Hematopoietic multipotent progenitor cell treated with erythropoietin and hydrocortisone succinate and interleukin-3 and kit ligand, for 4 days (in vitro differentiated cells): Measurements from ENCODE around the gene ZBTB39.
A peak's percentile ranks its signal among the peaks of the same experiment; 100 is the strongest.
"Not testable (repeated sequence)": the region's sequence is repeated elsewhere in the genome, so short reads cannot be mapped to it uniquely, and the experiment has no call there.

Source experiments
- DNase-seq: peaks from one replicate; pipeline ENCODE4 v3.0.0-alpha.2; 2015

Gene ZBTB39

DNA sequence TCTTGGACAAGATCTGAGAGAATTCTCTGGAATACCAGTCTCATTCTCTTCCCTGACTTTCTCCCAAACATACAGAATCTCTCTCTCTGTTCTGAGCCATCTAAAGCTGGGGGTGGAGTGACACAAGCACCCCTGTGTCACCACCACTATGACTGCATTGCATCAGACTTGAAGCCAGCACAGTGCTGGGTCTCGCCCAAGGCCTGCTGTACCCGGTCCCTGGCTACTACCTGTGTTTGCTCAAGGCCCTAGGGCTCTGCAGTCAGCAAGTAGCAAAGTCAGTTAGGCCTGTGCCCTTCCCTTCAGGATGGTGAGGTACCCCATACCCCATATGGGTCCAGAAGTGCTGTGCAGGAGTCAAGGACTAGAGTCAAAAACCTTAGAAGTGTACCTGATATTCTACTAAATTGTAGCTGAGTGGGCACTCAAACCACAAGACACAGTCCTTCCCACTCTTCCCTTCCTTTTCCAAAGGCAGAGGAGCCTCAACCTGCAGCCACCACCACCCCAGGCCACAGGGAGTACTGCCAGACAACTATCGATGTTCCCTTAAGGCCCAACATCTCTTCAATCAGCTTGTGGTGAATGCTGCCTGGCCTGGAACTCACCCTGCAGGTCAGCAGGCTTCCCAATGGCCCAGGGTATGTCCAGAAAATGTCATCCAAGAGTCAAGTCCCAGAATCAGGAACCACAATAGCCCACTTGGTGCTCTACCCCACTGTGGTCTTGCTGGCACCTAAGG, 27.8 kb downstream of the ZBTB39 start:
- DNase-seq = no peak

DNA sequence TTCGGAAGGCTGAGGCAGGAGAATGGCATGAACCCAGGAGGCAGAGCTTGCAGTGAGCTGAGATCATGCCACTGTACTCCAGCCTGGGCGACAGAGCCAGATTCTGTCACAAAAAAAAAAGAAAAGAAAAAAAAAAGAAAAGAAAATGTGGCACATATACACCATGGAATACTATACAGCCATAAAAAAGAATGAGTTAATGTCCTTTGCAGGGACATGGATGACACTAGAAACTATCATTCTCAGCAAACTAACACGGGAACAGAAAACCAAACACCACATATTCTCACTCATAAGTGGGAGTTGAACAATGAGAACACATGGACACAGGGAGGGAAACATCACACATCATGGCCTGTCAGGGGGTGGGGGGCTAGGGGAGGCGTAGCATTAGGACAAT, 29.0 kb downstream of the ZBTB39 start:
- not testable (repeated sequence) for DNase-seq

DNA sequence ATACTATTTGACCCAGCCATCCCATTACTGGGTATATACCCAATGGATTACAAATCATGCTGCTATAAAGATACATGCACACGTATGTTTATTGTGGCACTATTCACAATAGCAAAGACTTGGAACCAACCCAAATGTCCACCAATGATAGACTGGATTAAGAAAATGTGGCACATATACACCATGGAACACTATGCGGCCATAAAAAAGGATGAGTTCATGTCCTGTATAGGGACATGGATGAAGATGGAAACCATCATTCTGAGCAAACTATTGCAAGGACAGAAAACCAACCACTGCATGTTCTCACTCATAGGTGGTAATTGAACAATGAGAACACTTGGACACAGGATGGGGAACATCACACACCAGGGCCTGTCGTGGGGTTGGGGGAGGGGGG, 32.1 kb downstream of the ZBTB39 start:
- DNase-seq = not testable (repeated sequence)

DNA sequence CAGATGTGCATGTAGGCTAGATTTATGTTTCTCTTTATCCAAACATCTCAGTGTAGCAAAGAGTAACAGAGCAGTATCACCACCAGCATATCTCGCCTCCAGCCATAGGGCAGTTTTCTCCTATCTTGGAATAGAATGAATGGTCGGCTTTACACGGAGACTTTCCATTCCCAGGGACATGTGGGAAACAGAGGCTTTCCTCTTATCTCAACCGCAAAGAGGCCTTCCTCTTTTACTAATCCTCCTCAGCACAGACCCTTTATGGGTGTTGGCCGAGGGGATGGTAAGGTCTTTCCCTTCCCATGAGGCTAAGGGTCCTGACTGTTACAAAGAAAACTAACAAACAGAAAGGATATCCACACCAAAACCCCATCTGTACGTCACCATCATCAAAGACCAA, 37.4 kb downstream of the ZBTB39 start:
- peak; percentile 36 for DNase-seq

- not testable (repeated sequence) for DNase-seq
These were observed 40.2 kb downstream of the ZBTB39 start for GRCh38 chr12:56965997-56966642.

- DNase-seq = not testable (repeated sequence)
These were observed 41.2 kb downstream of the ZBTB39 start for GRCh38 chr12:56965124-56965523.

DNA sequence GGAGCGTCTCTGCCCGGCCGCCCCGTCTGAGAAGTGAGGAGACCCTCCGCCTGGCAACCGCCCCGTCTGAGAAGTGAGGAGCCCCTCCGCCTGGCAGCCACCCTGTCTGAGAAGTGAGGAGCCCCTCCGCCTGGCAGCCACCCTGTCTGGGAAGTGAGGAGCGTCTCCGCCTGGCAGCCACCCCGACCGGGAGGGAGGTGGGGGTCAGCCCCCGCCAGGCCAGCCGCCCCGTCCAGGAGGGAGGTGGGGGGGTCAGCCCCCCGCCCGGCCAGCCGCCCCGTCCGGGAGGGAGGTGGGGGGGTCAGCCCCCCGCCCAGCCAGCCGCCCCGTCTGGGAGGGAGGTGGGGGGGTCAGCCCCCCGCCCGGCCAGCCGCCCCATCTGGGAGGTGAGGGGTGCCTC, 42.8 kb downstream of the ZBTB39 start:
- DNase-seq = not testable (repeated sequence)

DNA sequence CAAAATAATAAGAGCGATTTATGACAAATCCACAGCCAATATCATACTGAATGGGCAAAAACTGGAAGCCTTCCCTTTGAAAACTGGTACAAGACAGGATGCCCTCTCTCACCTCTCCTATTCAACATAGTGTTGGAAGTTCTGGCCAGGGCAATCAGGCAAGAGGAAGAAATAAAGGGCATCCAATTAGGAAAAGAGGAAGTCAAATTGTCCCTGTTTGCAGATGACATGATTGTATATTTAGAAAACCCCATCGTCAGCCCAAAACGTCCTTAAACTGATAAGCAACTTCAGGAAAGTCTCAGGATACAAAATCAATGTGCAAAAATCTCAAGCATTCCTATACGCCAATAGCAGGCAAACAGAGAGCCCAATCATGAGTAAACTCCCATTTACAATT, 44.1 kb downstream of the ZBTB39 start:
- DNase-seq = not testable (repeated sequence)

GRCh38 chr12:56958422-56958821, 47.9 kb downstream of the ZBTB39 start:
- DNase-seq = no peak

- no peak for DNase-seq
These were observed 48.9 kb downstream of the ZBTB39 start, which contains the start of gene RDH16 for GRCh38 chr12:56957229-56958052. Gene RDH16, minus strand, starts transcription at chr12:56957608. Its CDS starts 146 bp downstream, at chr12:56957462.

GRCh38 chr12:56955631-56956256, 50.6 kb downstream of the ZBTB39 start:
- DNase-seq = no peak

- no peak for DNase-seq
These were observed 51.4 kb downstream of the ZBTB39 start for GRCh38 chr12:56954958-56955355.

DNA sequence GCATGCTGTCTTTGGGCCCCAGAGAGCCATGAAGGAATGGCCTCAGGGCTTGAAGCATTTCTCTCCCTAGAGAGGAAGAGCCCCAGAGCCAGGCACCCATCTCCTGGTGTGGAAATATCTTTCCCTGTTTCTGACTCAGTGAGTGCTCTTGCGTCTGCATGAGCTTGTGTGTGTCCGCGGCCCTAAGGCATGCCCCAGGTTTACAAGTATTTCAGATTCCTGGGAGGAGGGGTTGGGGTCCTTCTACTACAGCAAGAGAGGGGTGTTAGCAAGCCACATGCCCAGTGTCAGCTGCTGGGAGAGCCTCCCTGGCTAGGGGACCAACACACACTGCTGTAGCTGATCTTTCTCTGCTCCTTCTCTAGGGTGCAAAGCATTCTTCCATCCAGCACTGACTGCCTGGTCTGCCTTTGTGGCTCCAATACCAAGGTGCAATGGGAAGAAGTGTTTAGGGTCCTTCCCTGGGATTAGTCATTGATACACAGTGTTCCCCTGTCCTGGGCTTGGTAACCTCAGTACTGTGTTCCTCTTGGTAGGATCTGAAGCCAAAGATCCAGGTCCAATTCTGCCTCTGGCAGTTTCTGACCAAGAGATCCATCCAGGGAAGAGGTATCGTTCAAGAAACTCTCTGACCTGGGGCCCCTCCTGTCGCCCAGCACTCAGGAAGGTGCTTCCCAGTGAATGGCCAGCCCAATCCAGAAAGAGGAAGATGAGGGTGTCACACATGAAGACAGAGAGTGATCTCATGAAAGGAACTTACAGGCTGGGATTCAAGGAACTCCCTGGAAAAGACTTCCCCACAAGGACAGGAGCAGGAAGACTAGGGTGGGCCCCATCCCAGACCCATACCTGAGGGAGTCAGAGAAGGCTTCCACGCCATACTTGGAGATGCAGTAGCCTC, 52.0 kb downstream of the ZBTB39 start:
- DNase-seq = no peak

DNA sequence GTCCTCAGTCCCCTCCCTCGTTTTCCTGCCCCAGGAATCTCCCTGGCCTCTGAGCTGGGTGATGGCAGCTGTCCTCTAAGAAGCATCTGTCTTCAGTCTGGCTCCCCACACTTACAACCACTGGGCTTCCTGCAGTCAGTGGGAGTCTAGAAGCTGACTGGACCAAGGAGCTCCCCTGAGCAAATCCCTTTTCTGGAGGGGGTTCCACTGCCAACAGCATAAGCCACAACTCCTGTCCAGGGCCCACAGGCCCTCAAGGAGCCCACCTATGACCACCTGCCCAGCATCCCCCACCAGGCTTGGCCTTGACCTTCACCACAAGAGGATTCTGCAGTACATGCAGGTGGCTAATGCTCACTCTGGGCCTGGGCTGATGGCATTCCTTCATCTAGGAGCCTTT, 53.0 kb downstream of the ZBTB39 start:
- no peak for DNase-seq

GRCh38 chr12:56951582-56952339, 54.6 kb downstream of the ZBTB39 start:
- no peak for DNase-seq

DNA sequence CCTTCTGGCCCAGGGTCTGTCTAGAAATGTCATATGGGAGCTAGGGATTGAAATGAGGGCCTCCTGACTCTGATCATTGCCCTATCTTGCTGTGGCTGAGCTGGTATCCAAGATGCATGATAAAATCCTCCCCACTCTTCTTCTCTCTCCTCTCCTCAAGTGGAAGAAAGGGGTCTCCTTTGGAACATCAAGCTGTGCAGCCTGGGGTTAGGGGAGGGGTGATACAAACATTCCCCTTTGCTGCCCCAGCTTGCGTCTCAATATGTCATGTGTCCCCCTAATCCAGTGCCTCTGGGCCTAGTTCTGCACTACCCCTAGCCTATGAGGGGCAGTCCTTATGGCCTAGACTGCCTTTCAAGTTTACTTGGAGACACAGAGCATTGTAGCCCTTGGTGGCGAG, 57.5 kb downstream of the ZBTB39 start:
- DNase-seq = no peak
